GM06990 (cell line): ENCODE results near the gene RMC1.

Experiments
- DNase-seq: peaks from one replicate; pipeline ENCODE4 v3.0.0-alpha.2; 2011; ENCODE audit not compliant: insufficient read length; ENCODE audit errors: extremely low read depth
- H3K27me3 ChIP-seq: replicated peaks from 2 replicates; pipeline ENCODE4 v1.6.0; 2011; ENCODE audit warnings: low read length; ENCODE audit not compliant: control insufficient read depth, insufficient read depth
- H3K36me3 ChIP-seq: 2 replicates; pipeline ENCODE4 v1.5.1; 2011; ENCODE audit warnings: low read length; ENCODE audit not compliant: control insufficient read depth, insufficient read depth
- H3K4me3 ChIP-seq: replicated peaks from 2 replicates; pipeline ENCODE4 v1.5.1; 2011; ENCODE audit warnings: low read depth, mild to moderate bottlenecking, control low read depth, low read length
- TF ChIP-seq, protein P1 (sequence below): IDR thresholded peaks from 2 replicates; pipeline ENCODE4 v1.5.1; 2011; ENCODE audit warnings: low read length, control low read depth, mild to moderate bottlenecking, inconsistent platforms; ENCODE audit not compliant: insufficient read depth, poor library complexity, severe bottlenecking

The RMC1 gene

DNA sequence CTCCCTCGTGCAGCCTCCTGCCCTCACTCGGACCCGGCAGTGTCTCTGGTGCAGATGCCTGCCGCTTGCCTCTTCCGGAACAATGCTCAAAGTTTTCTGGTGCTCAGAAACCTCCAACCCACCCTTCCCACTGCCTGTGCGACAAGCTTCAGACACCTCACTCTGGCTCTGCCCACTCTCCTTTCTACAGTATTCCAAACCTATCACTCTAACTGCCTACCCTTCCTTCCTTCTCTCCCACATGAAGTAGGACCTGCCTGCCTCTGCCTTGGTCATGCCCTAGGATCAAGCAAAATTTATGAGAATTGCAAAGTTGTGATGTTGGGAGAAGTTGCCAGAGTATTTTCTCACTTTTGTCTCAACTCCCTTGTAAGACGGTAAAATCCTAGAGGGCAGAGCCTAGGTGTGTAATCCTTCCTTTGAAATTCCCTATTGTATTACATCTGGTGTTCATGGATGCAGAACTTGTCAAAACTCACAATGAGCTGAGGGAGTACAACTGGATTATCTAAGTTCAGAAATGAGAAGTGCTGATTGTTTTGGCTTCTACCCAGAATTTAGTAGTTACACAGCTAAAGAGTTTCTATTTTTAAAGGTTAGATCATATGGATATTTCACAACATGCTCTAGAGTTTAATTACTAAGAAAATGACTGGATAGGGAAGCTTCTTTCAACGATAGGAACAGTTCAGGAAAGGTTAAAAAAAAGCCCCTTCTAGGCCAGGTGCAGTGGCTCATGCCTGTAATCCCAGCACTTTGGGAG lies 75.8 kb downstream of the RMC1 start:
- TF ChIP-seq, protein P1, sequence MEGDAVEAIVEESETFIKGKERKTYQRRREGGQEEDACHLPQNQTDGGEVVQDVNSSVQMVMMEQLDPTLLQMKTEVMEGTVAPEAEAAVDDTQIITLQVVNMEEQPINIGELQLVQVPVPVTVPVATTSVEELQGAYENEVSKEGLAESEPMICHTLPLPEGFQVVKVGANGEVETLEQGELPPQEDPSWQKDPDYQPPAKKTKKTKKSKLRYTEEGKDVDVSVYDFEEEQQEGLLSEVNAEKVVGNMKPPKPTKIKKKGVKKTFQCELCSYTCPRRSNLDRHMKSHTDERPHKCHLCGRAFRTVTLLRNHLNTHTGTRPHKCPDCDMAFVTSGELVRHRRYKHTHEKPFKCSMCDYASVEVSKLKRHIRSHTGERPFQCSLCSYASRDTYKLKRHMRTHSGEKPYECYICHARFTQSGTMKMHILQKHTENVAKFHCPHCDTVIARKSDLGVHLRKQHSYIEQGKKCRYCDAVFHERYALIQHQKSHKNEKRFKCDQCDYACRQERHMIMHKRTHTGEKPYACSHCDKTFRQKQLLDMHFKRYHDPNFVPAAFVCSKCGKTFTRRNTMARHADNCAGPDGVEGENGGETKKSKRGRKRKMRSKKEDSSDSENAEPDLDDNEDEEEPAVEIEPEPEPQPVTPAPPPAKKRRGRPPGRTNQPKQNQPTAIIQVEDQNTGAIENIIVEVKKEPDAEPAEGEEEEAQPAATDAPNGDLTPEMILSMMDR, result no peak
- Histone ChIP-seq H3K36me3 (peaks cover 3% of the 10 kb centered on the region), H3K27me3 (no peaks in the 10 kb centered on the region), H3K4me3 (no peak overlapping the region)
- DNase-seq, result no peak

DNA sequence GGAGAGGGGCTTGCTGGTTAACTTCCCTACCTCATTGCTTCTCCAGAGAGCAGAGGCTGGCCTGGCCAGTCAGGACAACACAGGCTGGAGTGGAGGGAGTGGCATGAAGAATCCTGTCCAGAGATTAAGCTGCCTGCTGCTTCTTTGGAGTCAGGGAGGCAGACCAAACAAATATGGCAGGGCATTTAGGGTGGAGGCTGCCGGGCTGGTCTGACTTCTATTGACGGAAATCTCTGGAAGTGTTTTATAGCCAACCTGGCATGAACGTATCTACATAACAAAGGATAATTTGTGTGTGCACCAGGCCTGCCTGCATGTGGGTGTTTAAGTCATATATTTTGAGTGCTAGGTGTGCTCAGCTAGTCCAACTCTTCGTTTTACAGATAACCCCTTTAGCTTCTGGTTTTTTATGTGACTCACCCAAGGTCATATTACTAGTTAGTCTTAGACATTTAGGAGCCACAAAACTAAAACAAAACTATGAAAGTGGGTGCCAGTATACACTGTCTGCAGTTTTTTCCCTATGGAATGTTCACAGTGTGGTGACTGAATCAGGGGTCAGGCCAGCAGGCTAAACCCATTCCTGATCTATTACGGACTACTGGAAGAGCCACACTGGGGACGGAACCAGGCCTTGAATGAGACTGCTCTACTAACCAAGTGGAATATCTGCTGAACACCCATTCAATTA lies 77.5 kb downstream of the RMC1 start:
- TF ChIP-seq, protein P1, result no peak
- no peak for DNase-seq
- peaks cover 3% of the 10 kb centered on the region for H3K36me3 ChIP-seq
- no peak overlapping the region for H3K4me3 ChIP-seq
- no peaks in the 10 kb centered on the region for H3K27me3 ChIP-seq
